Stomach (tissue), 4 donors: ENCODE data around the gene ZMIZ1.

Experiments used
- POLR2AphosphoS5 ChIP-seq, 3 donors: sonication (generic); formaldehyde crosslinking; IDR thresholded peaks; one replicate each; pipeline ENCODE4 v1.6.1; 2016; ENCODE audit warnings: antibody characterized with exemption in 3 of 3
- TF ChIP-seq, protein P1 (sequence below), 7 experiments: fragments of 450-650 bp in 4 of 7; fragments of 200-600 bp in 3 of 7; sonication (generic) in 3 of 7; IDR thresholded peaks; one replicate each; pipeline ENCODE4 v1.5.1; 2016 to 2019; ENCODE audit warnings: antibody characterized with exemption in 7 of 7, control low read depth in 2 of 7, mild to moderate bottlenecking in 1 of 7

DNA sequence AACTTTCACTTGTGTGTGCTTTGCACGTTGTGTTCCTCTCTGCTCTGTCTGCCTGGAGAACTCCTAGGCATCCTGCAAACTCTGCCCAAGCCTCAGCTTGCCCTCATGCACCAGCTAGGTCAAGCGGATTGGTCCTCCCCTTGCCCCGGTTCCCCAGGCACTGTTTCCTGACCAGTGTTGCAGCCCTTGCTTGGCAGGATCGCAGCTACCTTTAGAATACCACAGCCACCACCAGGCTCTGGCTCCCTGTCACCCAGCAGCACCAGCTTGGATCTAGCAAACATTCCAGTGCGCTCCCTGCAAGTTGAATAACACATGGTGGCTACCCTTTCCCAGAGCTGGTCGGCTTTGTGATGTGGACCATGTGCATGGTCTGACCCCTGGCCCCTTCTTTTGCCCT is 19.0 kb downstream of the ZMIZ1 start:
- TF ChIP-seq, protein P1, sequence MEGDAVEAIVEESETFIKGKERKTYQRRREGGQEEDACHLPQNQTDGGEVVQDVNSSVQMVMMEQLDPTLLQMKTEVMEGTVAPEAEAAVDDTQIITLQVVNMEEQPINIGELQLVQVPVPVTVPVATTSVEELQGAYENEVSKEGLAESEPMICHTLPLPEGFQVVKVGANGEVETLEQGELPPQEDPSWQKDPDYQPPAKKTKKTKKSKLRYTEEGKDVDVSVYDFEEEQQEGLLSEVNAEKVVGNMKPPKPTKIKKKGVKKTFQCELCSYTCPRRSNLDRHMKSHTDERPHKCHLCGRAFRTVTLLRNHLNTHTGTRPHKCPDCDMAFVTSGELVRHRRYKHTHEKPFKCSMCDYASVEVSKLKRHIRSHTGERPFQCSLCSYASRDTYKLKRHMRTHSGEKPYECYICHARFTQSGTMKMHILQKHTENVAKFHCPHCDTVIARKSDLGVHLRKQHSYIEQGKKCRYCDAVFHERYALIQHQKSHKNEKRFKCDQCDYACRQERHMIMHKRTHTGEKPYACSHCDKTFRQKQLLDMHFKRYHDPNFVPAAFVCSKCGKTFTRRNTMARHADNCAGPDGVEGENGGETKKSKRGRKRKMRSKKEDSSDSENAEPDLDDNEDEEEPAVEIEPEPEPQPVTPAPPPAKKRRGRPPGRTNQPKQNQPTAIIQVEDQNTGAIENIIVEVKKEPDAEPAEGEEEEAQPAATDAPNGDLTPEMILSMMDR (IDR thresholded peaks at IDR 0.05), result no peak
- TF ChIP-seq POLR2AphosphoS5 (IDR thresholded peaks at IDR 0.05), result no peak
